Stimulated activated CD4-positive, alpha-beta T cell treated with anti-CD3 and anti-CD28 coated beads, Interleukin-4, amount 100 ng/mL, for 1 hour (primary cell): ENCODE data around the gene PRRT1.

Source experiments
- DNase-seq: peaks from one replicate; pipeline ENCODE4 v3.0.0-alpha.2; 2020

The PRRT1 gene

GRCh38 chr6:32173051-32173727 lies 21.4 kb upstream of the PRRT1 start:
- DNase-seq = no peak

GRCh38 chr6:32171234-32171633 lies 19.5 kb upstream of the PRRT1 start:
- DNase-seq = no peak

GRCh38 chr6:32170294-32170693 lies 18.6 kb upstream of the PRRT1 start:
- no peak for DNase-seq

GRCh38 chr6:32168807-32169591 lies 17.3 kb upstream of the PRRT1 start:
- DNase-seq = no peak

- no peak for DNase-seq
Measured at GRCh38 chr6:32168350-32168749, 16.6 kb upstream of the PRRT1 start.

GRCh38 chr6:32167761-32168262 lies 16.1 kb upstream of the PRRT1 start:
- no peak for DNase-seq

GRCh38 chr6:32167154-32167760 lies 15.5 kb upstream of the PRRT1 start:
- no peak for DNase-seq

- no peak for DNase-seq
Measured at GRCh38 chr6:32166411-32167061, 14.8 kb upstream of the PRRT1 start.

- DNase-seq = no peak
Measured at GRCh38 chr6:32164295-32164694, 12.6 kb upstream of the PRRT1 start, which contains the start of gene EGFL8. Gene EGFL8, plus strand, starts transcription at chr6:32164595. Its CDS starts 1,571 bp downstream, at chr6:32166166.

- no peak for DNase-seq
Measured at GRCh38 chr6:32163559-32164258, 12.0 kb upstream of the PRRT1 start.

- no peak for DNase-seq
Measured at GRCh38 chr6:32158052-32158451, 6.3 kb upstream of the PRRT1 start.

GRCh38 chr6:32156891-32157290 lies 5.2 kb upstream of the PRRT1 start:
- no peak for DNase-seq

- peak; percentile 57 for DNase-seq
Measured at GRCh38 chr6:32154514-32155161, 2.9 kb upstream of the PRRT1 start.

GRCh38 chr6:32153564-32154513 lies 2.1 kb upstream of the PRRT1 start, which contains the start of gene PPT2:
Gene PPT2, plus strand, starts transcription at chr6:32154141. Its CDS starts 454 bp downstream, at chr6:32154595.
- peak; percentile 69 for DNase-seq

GRCh38 chr6:32152769-32153563 lies 1.2 kb upstream of the PRRT1 start:
- no peak for DNase-seq

- no peak for DNase-seq
Measured at GRCh38 chr6:32151181-32151862, 417 bp downstream of the PRRT1 start.

GRCh38 chr6:32149932-32150870 lies 1.5 kb downstream of the PRRT1 start:
- no peak for DNase-seq
